Effector memory CD4-positive, alpha-beta T cell (primary cell): ENCODE results near the gene SYT1.

ENCODE experiments used
- DNase-seq, 3 donors: peaks; one replicate each; pipeline ENCODE4 v3.0.0-alpha.2; 2020
- H3K27ac ChIP-seq: 2 replicates; pipeline ENCODE4 v1.7.0; 2013; ENCODE audit warnings: mild to moderate bottlenecking, low read length, moderate library complexity; ENCODE audit not compliant: insufficient read depth, poor library complexity, severe bottlenecking
- H3K27me3 ChIP-seq: replicated peaks from 2 replicates; pipeline ENCODE4 v1.7.0; 2013; ENCODE audit warnings: mild to moderate bottlenecking, low read length; ENCODE audit not compliant: insufficient read depth, control insufficient read depth, poor library complexity, severe bottlenecking
- H3K36me3 ChIP-seq: 2 replicates; pipeline ENCODE4 v1.7.0; 2013; ENCODE audit warnings: mild to moderate bottlenecking, low read length, moderate library complexity; ENCODE audit not compliant: control insufficient read depth, insufficient read depth
- H3K4me1 ChIP-seq: 2 replicates; pipeline ENCODE4 v1.7.0; 2013; ENCODE audit warnings: low read length, mild to moderate bottlenecking; ENCODE audit not compliant: control insufficient read depth, insufficient read depth, poor library complexity, severe bottlenecking
- H3K4me3 ChIP-seq: 2 replicates; pipeline ENCODE4 v1.7.0; 2013; ENCODE audit warnings: low read length, low read depth, mild to moderate bottlenecking; ENCODE audit not compliant: insufficient read depth, poor library complexity, severe bottlenecking
- H3K9me3 ChIP-seq: 2 replicates; pipeline ENCODE4 v1.7.0; 2013; ENCODE audit warnings: mild to moderate bottlenecking, low read length, moderate library complexity; ENCODE audit not compliant: control insufficient read depth

The SYT1 gene

GRCh38 chr12:79143803-79144202 is 279.2 kb downstream of the SYT1 start:
- H3K4me1 ChIP-seq, result no peaks in the 10 kb centered on the region
- H3K4me3 ChIP-seq, result no peak overlapping the region
- no peak overlapping the region for H3K27ac ChIP-seq
- H3K9me3 ChIP-seq, result no peaks in the 10 kb centered on the region
- no peaks in the 10 kb centered on the region for H3K36me3 ChIP-seq
- H3K27me3 ChIP-seq, result no peaks in the 10 kb centered on the region
- no peak for DNase-seq

GRCh38 chr12:79151956-79152355 is 287.4 kb downstream of the SYT1 start:
- Histone ChIP-seq H3K36me3 (no peaks in the 10 kb centered on the region), H3K27me3 (no peaks in the 10 kb centered on the region), H3K27ac (no peak overlapping the region), H3K4me1 (no peaks in the 10 kb centered on the region), H3K4me3 (no peak overlapping the region), H3K9me3 (no peaks in the 10 kb centered on the region)
- no peak for DNase-seq

- Histone ChIP-seq H3K4me1 (no peaks in the 10 kb centered on the region), H3K36me3 (no peaks in the 10 kb centered on the region), H3K27me3 (no peaks in the 10 kb centered on the region), H3K9me3 (no peaks in the 10 kb centered on the region), H3K27ac (no peak overlapping the region), H3K4me3 (no peak overlapping the region)
- no peak for DNase-seq
Measured at GRCh38 chr12:79155683-79156082, 291.1 kb downstream of the SYT1 start.

GRCh38 chr12:79156846-79157463 is 292.4 kb downstream of the SYT1 start:
- DNase-seq, result no peak
- Histone ChIP-seq H3K4me3 (no peak overlapping the region), H3K36me3 (no peaks in the 10 kb centered on the region), H3K9me3 (no peaks in the 10 kb centered on the region), H3K27me3 (no peaks in the 10 kb centered on the region), H3K4me1 (no peaks in the 10 kb centered on the region), H3K27ac (no peak overlapping the region)

GRCh38 chr12:79161249-79161934 is 296.8 kb downstream of the SYT1 start:
- no peak overlapping the region for H3K4me3 ChIP-seq
- H3K36me3 ChIP-seq, result no peaks in the 10 kb centered on the region
- H3K27ac ChIP-seq, result no peak overlapping the region
- no peaks in the 10 kb centered on the region for H3K4me1 ChIP-seq
- no peak for DNase-seq
- H3K27me3 ChIP-seq, result no peaks in the 10 kb centered on the region
- no peaks in the 10 kb centered on the region for H3K9me3 ChIP-seq

GRCh38 chr12:79162147-79162772 is 297.7 kb downstream of the SYT1 start:
- H3K27me3 ChIP-seq, result no peaks in the 10 kb centered on the region
- no peaks in the 10 kb centered on the region for H3K36me3 ChIP-seq
- DNase-seq, result no peak
- no peak overlapping the region for H3K4me3 ChIP-seq
- H3K9me3 ChIP-seq, result no peaks in the 10 kb centered on the region
- no peaks in the 10 kb centered on the region for H3K4me1 ChIP-seq
- no peak overlapping the region for H3K27ac ChIP-seq

- Histone ChIP-seq H3K4me1 (no peaks in the 10 kb centered on the region), H3K27ac (no peak overlapping the region), H3K36me3 (no peaks in the 10 kb centered on the region), H3K9me3 (no peaks in the 10 kb centered on the region), H3K27me3 (no peaks in the 10 kb centered on the region), H3K4me3 (no peak overlapping the region)
- DNase-seq, result no peak
Measured at GRCh38 chr12:79162948-79163347, 298.4 kb downstream of the SYT1 start.

GRCh38 chr12:79164890-79165289 is 300.3 kb downstream of the SYT1 start:
- no peaks in the 10 kb centered on the region for H3K9me3 ChIP-seq
- H3K27me3 ChIP-seq, result no peaks in the 10 kb centered on the region
- H3K36me3 ChIP-seq, result no peaks in the 10 kb centered on the region

GRCh38 chr12:79168687-79169086 is 304.1 kb downstream of the SYT1 start:
- DNase-seq, result no peak
- Histone ChIP-seq H3K9me3 (no peaks in the 10 kb centered on the region), H3K4me3 (no peak overlapping the region), H3K27ac (no peak overlapping the region), H3K4me1 (no peaks in the 10 kb centered on the region), H3K36me3 (no peaks in the 10 kb centered on the region), H3K27me3 (no peaks in the 10 kb centered on the region)

More at GRCh38 chr12:79164890-79165289, 300.3 kb downstream of the SYT1 start:
- Histone ChIP-seq H3K4me3 (no peak overlapping the region), H3K27ac (no peak overlapping the region), H3K4me1 (no peaks in the 10 kb centered on the region)
- DNase-seq, result no peak

GRCh38 chr12:79174626-79175025 is 310.1 kb downstream of the SYT1 start:
- Histone ChIP-seq H3K9me3 (no peaks in the 10 kb centered on the region), H3K27me3 (no peaks in the 10 kb centered on the region), H3K4me1 (no peaks in the 10 kb centered on the region), H3K4me3 (no peak overlapping the region), H3K27ac (no peak overlapping the region), H3K36me3 (no peaks in the 10 kb centered on the region)
- no peak for DNase-seq
